Body of pancreas (tissue), 4 donors: ENCODE data around the gene P2RX3.

Experiments used
- CTCF ChIP-seq, 7 experiments: fragments of 450-650 bp in 4 of 7; fragments of 200-600 bp in 3 of 7; sonication (generic) in 3 of 7; IDR thresholded peaks; one replicate each; pipeline ENCODE4 v1.5.1; 2016 to 2019; ENCODE audit warnings: antibody characterized with exemption in 7 of 7
- POLR2A ChIP-seq, 3 donors: fragments of 450-650 bp; IDR thresholded peaks; one replicate each; pipeline ENCODE4 v1.6.1; 2016; ENCODE audit warnings: antibody characterized with exemption in 3 of 3, mild to moderate bottlenecking in 2 of 3

DNA sequence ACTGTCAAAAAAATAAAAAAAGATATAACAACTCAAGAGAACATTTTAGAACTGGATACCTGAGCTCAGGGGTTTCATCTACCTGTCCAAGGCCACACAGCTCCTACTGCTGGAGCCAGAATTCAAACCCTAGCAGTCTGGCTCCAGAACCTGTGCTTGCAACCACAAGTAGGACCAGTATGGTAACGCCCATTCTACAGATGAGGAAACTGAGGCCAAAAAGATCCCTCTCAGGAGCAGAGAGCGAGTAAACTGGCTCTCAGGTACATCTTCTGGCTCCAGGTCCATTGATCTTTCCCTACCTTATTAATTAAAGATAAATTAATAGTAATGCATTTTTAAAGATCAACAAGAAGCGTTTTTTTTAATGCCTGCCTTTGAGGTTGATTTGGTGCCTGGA is 19.2 kb downstream of the P2RX3 start:
- TF ChIP-seq CTCF (IDR thresholded peaks at IDR 0.05) = no peak
- no peak for TF ChIP-seq POLR2A (IDR thresholded peaks at IDR 0.05)
